ENCODE data around the gene CLECL1. TPM values are rescaled to one million over a fixed set of nuclear protein-coding genes. Genes with fewer than 3 reads are reported as not detected.

Gene CLECL1
- total and polyA plus RNA-seq, 2 donors (not counting 3 experiments of a cell fraction or from before 2014, with no cell fraction given) = not detected

DNA sequence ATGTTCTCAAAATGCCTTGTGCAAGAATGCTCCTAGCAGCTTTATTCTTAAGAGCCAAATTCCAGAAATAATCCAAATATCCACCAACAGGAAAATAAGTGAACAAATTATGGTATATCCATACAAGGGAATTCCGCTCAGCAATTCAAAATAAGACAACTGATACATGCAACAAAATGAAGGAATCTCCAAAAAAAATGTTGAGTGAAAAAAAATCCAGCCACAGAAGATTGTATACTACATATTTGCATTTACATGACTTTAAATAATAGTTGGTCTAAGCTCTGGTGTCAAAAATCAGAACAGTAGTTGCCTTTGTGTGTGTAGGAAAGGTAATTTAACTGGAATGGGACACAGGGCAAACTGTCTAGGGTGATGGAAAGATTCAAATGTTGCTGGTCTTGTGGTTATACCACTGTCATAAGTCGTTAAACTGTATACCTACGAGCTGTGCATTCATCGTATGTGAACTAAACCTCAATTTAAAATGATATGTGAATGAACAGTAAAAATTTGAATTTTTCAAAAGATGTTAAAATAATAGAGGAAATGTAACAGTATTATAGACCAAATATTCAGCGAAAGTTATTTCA, 24.6 kb upstream of the CLECL1 start:
- H3K4me3 ChIP-seq (replicated peaks in 1 of 3; ENCODE audit: insufficient read depth in 1 of 3, low read depth in 1 of 3, low read length in 3 of 3) = no peak overlapping the region
- no peak overlapping the region for H3K27ac ChIP-seq (ENCODE audit: insufficient read depth, low read depth, low read length)
- intact Hi-C loops (cut with micrococcal nuclease) (loop anchor here (10.0 kb wide), 1 partner anchor 807 kb away; no protein-coding TSS in a partner anchor), dilution Hi-C loops (cut with MboI; ENCODE audit: extremely low pct_ligation_motif_present, low sequenced_read_pairs) (no loop called here)
- CTCF ChIA-PET = interaction anchor here (1.2 to 13.3 kb wide), 3 partner anchors 11 to 41 kb away, joined by 3 to 332 read pairs (median 4); no protein-coding TSS in a partner anchor
- H3K36me3 ChIP-seq (ENCODE audit: control insufficient read depth in 2 of 2, extremely low read depth in 1 of 2, insufficient read depth in 2 of 2, low read length in 2 of 2) = no peaks in the 10 kb centered on the region
- H3K4me1 ChIP-seq (ENCODE audit: control insufficient read depth, extremely low read depth, insufficient read depth, low read length) = peaks cover 12% of the 10 kb centered on the region
- BruUV-seq (replicated peaks) = no TSS peak
- DNase-seq (ENCODE audit: low read depth, low spot score) (no peak), FAIRE-seq (no peak)
- POLR2A ChIA-PET = no interaction called here
- no peaks in the 10 kb centered on the region for H3K9me3 ChIP-seq (replicated peaks; ENCODE audit: control insufficient read depth, insufficient read depth, low read length)
- H3K79me2 ChIP-seq (ENCODE audit: control insufficient read depth, insufficient read depth, low read length) = no peaks in the 10 kb centered on the region
- no peak overlapping the region for H2AFZ ChIP-seq (ENCODE audit: low read depth, low read length)
- H4K20me1 ChIP-seq (replicated peaks; ENCODE audit: control insufficient read depth, extremely low read depth, insufficient read depth, low read length) = no peaks in the 10 kb centered on the region
- H3K9ac ChIP-seq (replicated peaks; ENCODE audit: extremely low read depth, insufficient read depth, low read length) = no peak overlapping the region
- H3K27me3 ChIP-seq (ENCODE audit: control insufficient read depth in 2 of 2, insufficient read depth in 2 of 2, low read length in 2 of 2) = no peaks in the 10 kb centered on the region
- TF ChIP-seq POLR2AphosphoS5 (IDR thresholded peaks at IDR 0.05; ENCODE audit: insufficient read depth, low read depth, low read length) (no peak), POLR2A (IDR thresholded peaks at IDR 0.05; ENCODE audit: low read depth, low read length) (no peak), MYC (IDR thresholded peaks at IDR 0.05; ENCODE audit: low read depth, low read length) (no peak)
- TF ChIP-seq, protein P1, sequence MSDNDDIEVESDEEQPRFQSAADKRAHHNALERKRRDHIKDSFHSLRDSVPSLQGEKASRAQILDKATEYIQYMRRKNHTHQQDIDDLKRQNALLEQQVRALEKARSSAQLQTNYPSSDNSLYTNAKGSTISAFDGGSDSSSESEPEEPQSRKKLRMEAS (IDR thresholded peaks at IDR 0.05; ENCODE audit: insufficient read depth, insufficient read length) = no peak
- no peaks in the 10 kb centered on the region for H3K9me1 ChIP-seq (replicated peaks; ENCODE audit: control insufficient read depth, extremely low read depth, insufficient read depth, low read length)
- H3K4me2 ChIP-seq (ENCODE audit: insufficient read depth, low read length) = no peak overlapping the region

GRCh38 chr12:9756706-9757105, 23.8 kb upstream of the CLECL1 start:
- H3K9me3 ChIP-seq (replicated peaks; ENCODE audit: control insufficient read depth, insufficient read depth, low read length) = no peaks in the 10 kb centered on the region
- no TSS peak for BruUV-seq (replicated peaks)
- no peaks in the 10 kb centered on the region for H3K9me1 ChIP-seq (replicated peaks; ENCODE audit: control insufficient read depth, extremely low read depth, insufficient read depth, low read length)
- CTCF ChIA-PET = interaction anchor here (1.2 to 13.3 kb wide), 4 partner anchors 12 to 57 kb away, joined by 3 to 332 read pairs (median 6); no protein-coding TSS in a partner anchor
- DNase-seq (ENCODE audit: low read depth, low spot score) (no peak), FAIRE-seq (no peak)
- no peak overlapping the region for H3K9ac ChIP-seq (replicated peaks; ENCODE audit: extremely low read depth, insufficient read depth, low read length)
- no peaks in the 10 kb centered on the region for H4K20me1 ChIP-seq (replicated peaks; ENCODE audit: control insufficient read depth, extremely low read depth, insufficient read depth, low read length)
- no peak overlapping the region for H3K4me2 ChIP-seq (ENCODE audit: insufficient read depth, low read length)
- no peak overlapping the region for H2AFZ ChIP-seq (ENCODE audit: low read depth, low read length)
- no peak overlapping the region for H3K27ac ChIP-seq (ENCODE audit: insufficient read depth, low read depth, low read length)
- no peaks in the 10 kb centered on the region for H3K79me2 ChIP-seq (ENCODE audit: control insufficient read depth, insufficient read depth, low read length)
- H3K36me3 ChIP-seq (ENCODE audit: control insufficient read depth in 2 of 2, extremely low read depth in 1 of 2, insufficient read depth in 2 of 2, low read length in 2 of 2) = no peaks in the 10 kb centered on the region
- peaks cover 12% of the 10 kb centered on the region for H3K4me1 ChIP-seq (ENCODE audit: control insufficient read depth, extremely low read depth, insufficient read depth, low read length)
- intact Hi-C loops (cut with micrococcal nuclease) (loop anchor here (10.0 kb wide), 1 partner anchor 808 kb away; no protein-coding TSS in a partner anchor), dilution Hi-C loops (cut with MboI; ENCODE audit: extremely low pct_ligation_motif_present, low sequenced_read_pairs) (no loop called here)
- H3K4me3 ChIP-seq (replicated peaks in 1 of 3; ENCODE audit: insufficient read depth in 1 of 3, low read depth in 1 of 3, low read length in 3 of 3) = no peak overlapping the region
- POLR2A ChIA-PET = no interaction called here
- no peaks in the 10 kb centered on the region for H3K27me3 ChIP-seq (ENCODE audit: control insufficient read depth in 2 of 2, insufficient read depth in 2 of 2, low read length in 2 of 2)
- TF ChIP-seq, protein P1 (IDR thresholded peaks at IDR 0.05; ENCODE audit: insufficient read depth, insufficient read length) = no peak
- no peak for TF ChIP-seq POLR2A (IDR thresholded peaks at IDR 0.05; ENCODE audit: low read depth, low read length)
- TF ChIP-seq, protein P2, sequence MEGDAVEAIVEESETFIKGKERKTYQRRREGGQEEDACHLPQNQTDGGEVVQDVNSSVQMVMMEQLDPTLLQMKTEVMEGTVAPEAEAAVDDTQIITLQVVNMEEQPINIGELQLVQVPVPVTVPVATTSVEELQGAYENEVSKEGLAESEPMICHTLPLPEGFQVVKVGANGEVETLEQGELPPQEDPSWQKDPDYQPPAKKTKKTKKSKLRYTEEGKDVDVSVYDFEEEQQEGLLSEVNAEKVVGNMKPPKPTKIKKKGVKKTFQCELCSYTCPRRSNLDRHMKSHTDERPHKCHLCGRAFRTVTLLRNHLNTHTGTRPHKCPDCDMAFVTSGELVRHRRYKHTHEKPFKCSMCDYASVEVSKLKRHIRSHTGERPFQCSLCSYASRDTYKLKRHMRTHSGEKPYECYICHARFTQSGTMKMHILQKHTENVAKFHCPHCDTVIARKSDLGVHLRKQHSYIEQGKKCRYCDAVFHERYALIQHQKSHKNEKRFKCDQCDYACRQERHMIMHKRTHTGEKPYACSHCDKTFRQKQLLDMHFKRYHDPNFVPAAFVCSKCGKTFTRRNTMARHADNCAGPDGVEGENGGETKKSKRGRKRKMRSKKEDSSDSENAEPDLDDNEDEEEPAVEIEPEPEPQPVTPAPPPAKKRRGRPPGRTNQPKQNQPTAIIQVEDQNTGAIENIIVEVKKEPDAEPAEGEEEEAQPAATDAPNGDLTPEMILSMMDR (IDR thresholded peaks at IDR 0.05; ENCODE audit: extremely low read depth in 1 of 2, insufficient read depth in 1 of 2, low read depth in 1 of 2, low read length in 2 of 2) = no peak
- TF ChIP-seq JUN (IDR thresholded peaks at IDR 0.05; ENCODE audit: borderline replicate concordance, insufficient read depth, insufficient read length, low read depth) = no peak
- no peak for TF ChIP-seq POLR2AphosphoS5 (IDR thresholded peaks at IDR 0.05; ENCODE audit: insufficient read depth, low read depth, low read length)
- no peak for TF ChIP-seq FOS (IDR thresholded peaks at IDR 0.05; ENCODE audit: borderline replicate concordance, insufficient read depth, low read length)
- no peak for TF ChIP-seq GATA2 (IDR thresholded peaks at IDR 0.05; ENCODE audit: insufficient read depth, insufficient read length, low read depth, low read length)
- no peak for TF ChIP-seq MYC (IDR thresholded peaks at IDR 0.05; ENCODE audit: low read depth, low read length)
- no peak for TF ChIP-seq EZH2 (IDR thresholded peaks at IDR 0.05; ENCODE audit: borderline replicate concordance, low read depth, low read length, severe bottlenecking)
